HUES64 (cell line): ENCODE data around the gene CES4A.

ENCODE experiments used
- H3K27ac ChIP-seq: 2 replicates; pipeline ENCODE4 v1.7.0; 2013; ENCODE audit warnings: low read depth, low read length, inconsistent platforms
- H3K27me3 ChIP-seq: 2 replicates; pipeline ENCODE4 v1.6.1; 2013; ENCODE audit warnings: mild to moderate bottlenecking, low read length; ENCODE audit not compliant: insufficient read depth
- H3K36me3 ChIP-seq: 2 replicates; pipeline ENCODE4 v1.6.1; 2013; ENCODE audit warnings: mild to moderate bottlenecking, low read length; ENCODE audit not compliant: insufficient read depth
- H3K4me1 ChIP-seq: 2 replicates; pipeline ENCODE4 v1.6.1; 2013; ENCODE audit warnings: mild to moderate bottlenecking, low read length, moderate library complexity; ENCODE audit not compliant: insufficient read depth
- H3K4me3 ChIP-seq: 2 replicates; pipeline ENCODE4 v1.5.1; 2013; ENCODE audit warnings: mild to moderate bottlenecking, low read length, moderate library complexity
- H3K9ac ChIP-seq: 2 replicates; pipeline ENCODE4 v1.6.1; 2013; ENCODE audit warnings: mild to moderate bottlenecking, low read depth, low read length
- H3K9me3 ChIP-seq: 2 replicates; pipeline ENCODE4 v1.6.1; 2013; ENCODE audit warnings: low read depth, low read length; ENCODE audit not compliant: insufficient read depth
- WGBS: fragments of 150-250, 120-280 bp; methylation state at CpG from one replicate; pipeline ENCODE4 v1.1.7; 2013; ENCODE audit warnings: missing lambda C conversion rate; 5-methylcytosine and 5-hydroxymethylcytosine counted together

The CES4A gene

GRCh38 chr16:67014634-67015312 lies 26.4 kb downstream of the CES4A start:
- no peaks in the 10 kb centered on the region for H3K36me3 ChIP-seq
- H3K4me3 ChIP-seq, result peak overlapping the region; percentile 57; the same call in 1 of the 2 replicates
- no peak overlapping the region for H3K9ac ChIP-seq
- H3K27ac ChIP-seq, result no peak overlapping the region
- no peaks in the 10 kb centered on the region; the same call in 1 of the 2 replicates for H3K4me1 ChIP-seq
- no peaks in the 10 kb centered on the region for H3K9me3 ChIP-seq
- 69% methylated on average over 5 of the region's 6 CpGs for WGBS
- peaks cover 48% of the 10 kb centered on the region for H3K27me3 ChIP-seq

DNA sequence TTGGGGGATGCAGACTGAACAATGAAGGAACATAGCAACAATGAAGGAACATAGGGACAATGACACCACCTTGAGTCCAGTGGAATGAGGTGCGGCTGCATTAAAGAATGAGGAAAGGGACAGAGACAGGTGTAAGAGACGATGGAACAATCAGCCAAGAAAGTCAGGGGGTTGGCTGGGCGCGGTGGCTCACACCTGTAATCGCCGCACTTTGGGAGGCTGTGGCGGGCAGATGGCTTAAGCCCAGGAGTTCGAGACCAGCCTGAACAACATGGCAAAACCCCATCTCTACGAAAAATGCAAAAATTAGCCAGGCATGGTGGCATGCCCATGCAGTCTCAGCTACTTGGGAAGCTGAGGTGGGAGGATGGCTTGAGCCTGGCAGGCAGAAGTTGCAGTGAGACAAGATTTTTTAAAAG lies 26.9 kb downstream of the CES4A start:
- 87% methylated on average over 9 of the region's 9 CpGs for WGBS
- Histone ChIP-seq H3K9me3 (no peaks in the 10 kb centered on the region), H3K4me1 (no peaks in the 10 kb centered on the region; the same call in 1 of the 2 replicates), H3K9ac (no peak overlapping the region), H3K27ac (no peak overlapping the region), H3K4me3 (no peak overlapping the region), H3K27me3 (peaks cover 48% of the 10 kb centered on the region), H3K36me3 (no peaks in the 10 kb centered on the region)

DNA sequence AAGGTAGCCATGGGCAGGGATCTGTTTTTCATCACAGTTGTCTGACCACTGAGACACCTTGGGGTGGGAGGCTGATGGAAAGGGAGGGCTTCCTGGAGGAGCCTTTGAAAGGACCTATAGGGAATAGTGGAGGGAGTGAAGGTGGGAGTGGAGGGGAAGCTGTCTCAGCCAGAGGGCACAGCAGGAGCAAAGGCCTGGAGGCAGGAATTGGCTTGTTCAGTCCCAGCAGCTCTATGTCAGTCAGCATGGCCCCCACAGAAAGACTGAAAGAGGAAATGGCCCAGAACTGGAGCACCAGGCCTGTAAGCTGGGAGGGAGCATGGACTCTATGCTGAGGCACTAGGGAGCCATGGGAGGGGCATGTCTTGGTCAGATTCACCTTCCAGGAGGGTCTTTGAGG lies 27.8 kb downstream of the CES4A start:
- no peak overlapping the region for H3K9ac ChIP-seq
- H3K4me1 ChIP-seq, result no peaks in the 10 kb centered on the region; the same call in 1 of the 2 replicates
- no peaks in the 10 kb centered on the region for H3K9me3 ChIP-seq
- no peaks in the 10 kb centered on the region for H3K36me3 ChIP-seq
- no peak overlapping the region for H3K27ac ChIP-seq
- peaks cover 48% of the 10 kb centered on the region for H3K27me3 ChIP-seq
- no peak overlapping the region for H3K4me3 ChIP-seq

DNA sequence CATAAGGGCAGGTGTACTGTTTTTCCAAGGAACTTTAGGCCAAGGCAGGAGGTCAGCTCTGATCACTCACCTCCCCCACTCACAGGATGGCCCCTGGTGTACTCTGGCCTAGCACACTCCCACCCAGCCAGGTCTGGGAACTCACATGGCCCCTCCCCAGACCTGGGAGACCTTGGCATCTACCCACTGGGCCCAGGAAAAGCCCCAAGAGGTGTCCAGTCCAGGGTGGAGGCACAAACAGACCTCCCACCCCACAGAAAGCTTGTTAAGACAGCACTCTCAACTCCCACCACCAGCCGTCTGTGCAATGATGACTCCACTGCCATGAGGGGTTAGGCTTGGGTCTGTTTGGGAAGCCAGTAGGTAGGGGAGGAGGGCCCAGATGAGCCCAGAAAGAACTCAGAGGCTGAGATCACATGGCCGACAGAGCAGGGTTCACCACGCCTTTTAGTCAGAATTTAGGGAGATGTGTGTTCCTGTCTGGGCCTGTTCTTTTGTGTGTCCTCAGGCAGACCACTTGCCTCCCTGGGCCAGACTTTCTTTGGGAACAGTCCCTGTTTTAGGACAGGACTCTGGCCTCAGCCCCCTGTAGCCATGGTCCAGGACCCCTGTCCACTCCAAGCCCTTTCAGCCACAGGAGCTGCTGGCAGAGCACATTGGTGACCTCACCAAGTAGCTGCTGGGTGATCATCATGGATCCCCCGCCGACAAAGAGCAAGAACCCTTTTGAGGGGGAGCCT lies 28.5 kb downstream of the CES4A start:
- no peak overlapping the region for H3K4me3 ChIP-seq
- no peaks in the 10 kb centered on the region for H3K9me3 ChIP-seq
- WGBS, result 89% methylated on average over 5 of the region's 5 CpGs
- peaks cover 48% of the 10 kb centered on the region for H3K27me3 ChIP-seq
- H3K4me1 ChIP-seq, result no peaks in the 10 kb centered on the region; the same call in 1 of the 2 replicates
- no peak overlapping the region for H3K9ac ChIP-seq
- no peak overlapping the region for H3K27ac ChIP-seq
- no peaks in the 10 kb centered on the region for H3K36me3 ChIP-seq

DNA sequence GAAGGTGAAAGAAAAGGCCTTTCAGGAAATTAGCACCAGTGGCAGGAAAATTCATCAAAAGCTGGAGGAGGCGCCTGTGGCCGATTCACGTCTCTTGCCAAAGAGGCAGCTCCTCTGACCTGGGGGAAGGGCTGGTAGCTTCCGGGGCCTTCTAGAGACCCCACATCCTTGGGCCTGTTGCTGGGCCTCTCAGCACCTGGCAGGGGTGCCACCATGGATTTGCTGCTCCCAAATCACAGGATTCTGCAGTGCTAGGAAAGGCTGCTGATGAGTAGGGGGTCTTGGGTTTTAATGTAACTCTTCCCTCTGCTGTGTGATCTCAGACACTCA lies 29.0 kb downstream of the CES4A start:
- Histone ChIP-seq H3K36me3 (no peaks in the 10 kb centered on the region), H3K9me3 (no peaks in the 10 kb centered on the region), H3K27ac (no peak overlapping the region), H3K9ac (no peak overlapping the region), H3K4me1 (no peaks in the 10 kb centered on the region; the same call in 1 of the 2 replicates), H3K4me3 (no peak overlapping the region), H3K27me3 (peaks cover 45% of the 10 kb centered on the region)
- 92% methylated on average over 4 of the region's 4 CpGs for WGBS

DNA sequence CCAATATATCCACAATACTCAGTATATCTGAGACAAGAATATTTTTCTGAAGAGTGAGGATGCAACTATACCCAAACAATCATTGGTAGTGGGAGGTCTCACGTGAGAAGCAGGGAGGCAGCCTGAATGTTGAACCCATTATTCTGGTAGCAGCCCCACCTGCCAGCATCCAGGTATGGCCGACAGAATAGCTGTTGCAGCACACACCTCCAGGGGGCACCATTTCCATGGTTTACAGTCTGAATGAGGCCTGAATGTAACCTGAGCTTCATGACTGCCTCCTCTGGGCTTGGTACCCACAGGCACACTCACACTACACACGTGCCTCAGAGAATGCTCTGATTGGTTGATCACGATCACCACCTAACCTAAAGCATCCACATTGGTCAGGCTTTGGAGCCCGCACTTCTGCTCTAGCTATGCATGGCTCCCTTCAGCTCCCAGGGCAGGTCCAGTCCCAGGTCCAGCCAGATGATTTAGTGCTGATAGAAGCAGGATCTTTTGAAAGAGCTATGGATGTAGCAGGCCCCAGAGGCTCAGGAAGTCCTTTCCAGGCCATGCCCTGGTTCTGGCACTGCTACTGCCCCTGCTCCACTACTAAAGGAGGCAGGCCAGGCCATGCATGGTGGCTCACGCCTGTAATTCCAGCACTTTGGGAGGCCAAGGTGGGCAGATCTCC lies 29.6 kb downstream of the CES4A start:
- Histone ChIP-seq H3K9ac (no peak overlapping the region), H3K36me3 (no peaks in the 10 kb centered on the region), H3K27me3 (peaks cover 40% of the 10 kb centered on the region), H3K4me3 (no peak overlapping the region), H3K27ac (no peak overlapping the region), H3K4me1 (no peaks in the 10 kb centered on the region; the same call in 1 of the 2 replicates), H3K9me3 (no peaks in the 10 kb centered on the region)
- 35% methylated on average over 6 of the region's 6 CpGs for WGBS

GRCh38 chr16:67019171-67019570 lies 30.8 kb downstream of the CES4A start:
- Histone ChIP-seq H3K36me3 (no peaks in the 10 kb centered on the region), H3K9ac (no peak overlapping the region), H3K4me1 (no peaks in the 10 kb centered on the region), H3K9me3 (no peaks in the 10 kb centered on the region), H3K27me3 (peaks cover 27% of the 10 kb centered on the region), H3K4me3 (no peak overlapping the region), H3K27ac (no peak overlapping the region)
- WGBS, result 91% methylated on average over 8 of the region's 8 CpGs

- Histone ChIP-seq H3K4me1 (no peaks in the 10 kb centered on the region), H3K27ac (no peak overlapping the region), H3K36me3 (no peaks in the 10 kb centered on the region), H3K9me3 (no peaks in the 10 kb centered on the region), H3K27me3 (0 out of 2 replicates have a peak, but pooled peaks cover 6% of the 10 kb centered on the region), H3K9ac (no peak overlapping the region), H3K4me3 (no peak overlapping the region)
- WGBS, result 78% methylated on average over 3 of the region's 3 CpGs
Observed at GRCh38 chr16:67021321-67021720, 32.9 kb downstream of the CES4A start.

DNA sequence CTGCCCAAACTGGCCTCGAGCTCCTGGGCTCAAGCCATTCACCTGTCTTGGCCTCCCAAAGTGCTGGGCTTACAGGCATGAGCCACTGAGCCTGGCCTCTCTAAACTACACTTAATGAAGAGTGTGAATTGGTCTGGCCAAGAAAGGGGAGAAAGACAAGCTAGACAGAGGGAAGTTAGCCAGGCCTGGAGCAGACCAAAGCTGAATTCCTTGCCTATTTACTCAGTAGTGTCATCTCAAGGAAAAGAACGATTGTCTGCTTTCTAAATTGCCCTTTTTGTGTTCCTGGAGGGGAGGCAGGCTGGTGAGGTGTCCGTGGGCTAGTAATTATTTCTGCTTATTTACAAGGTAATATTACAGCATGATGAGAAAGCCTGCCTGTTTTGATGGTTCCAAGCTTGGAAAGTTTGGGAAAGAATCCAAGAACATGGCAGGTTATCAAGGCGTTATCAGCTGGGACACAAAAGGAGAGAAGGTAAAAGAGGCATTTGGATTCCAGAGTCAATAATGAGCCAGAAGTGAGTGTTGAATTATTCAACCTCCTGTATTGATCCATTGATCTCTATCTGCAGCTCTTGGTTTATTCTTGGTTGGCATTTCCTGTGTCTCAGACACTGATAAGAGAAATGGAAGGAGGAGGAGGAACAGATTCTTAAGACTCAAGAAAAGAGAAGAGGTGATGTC lies 34.3 kb downstream of the CES4A start:
- WGBS, result 83% methylated on average over 4 of the region's 4 CpGs
- H3K36me3 ChIP-seq, result no peaks in the 10 kb centered on the region
- H3K27me3 ChIP-seq, result peaks cover 6% of the 10 kb centered on the region; the same call in 1 of the 2 replicates
- no peaks in the 10 kb centered on the region for H3K4me1 ChIP-seq
- no peaks in the 10 kb centered on the region for H3K9me3 ChIP-seq
- H3K4me3 ChIP-seq, result no peak overlapping the region
- H3K9ac ChIP-seq, result no peak overlapping the region
- no peak overlapping the region for H3K27ac ChIP-seq

GRCh38 chr16:67023689-67024088 lies 35.3 kb downstream of the CES4A start:
- Histone ChIP-seq H3K4me3 (no peak overlapping the region), H3K27ac (no peak overlapping the region), H3K36me3 (no peaks in the 10 kb centered on the region), H3K9me3 (no peaks in the 10 kb centered on the region), H3K27me3 (peaks cover 6% of the 10 kb centered on the region; the same call in 1 of the 2 replicates), H3K9ac (no peak overlapping the region), H3K4me1 (peaks cover 3% of the 10 kb centered on the region; the same call in 1 of the 2 replicates)
- 82% methylated on average over 1 of the region's 1 CpG for WGBS
